T-helper 2 cell treated with Interferon-gamma antibody and Interleukin-4, amounts not matched to agents 100 ng/mL and 5 ng/mL, for 36 hours (primary cell): ENCODE measurements around the gene FUOM. TPM values are rescaled to one million over a fixed set of nuclear protein-coding genes. Genes with fewer than 3 reads are reported as not detected.
"Not testable (repeated sequence)": the region's sequence is repeated elsewhere in the genome, so short reads cannot be mapped to it uniquely, and the experiment has no call there.

ENCODE experiments used
- intact Hi-C: fragments of 100-400 bp; cut with micrococcal nuclease; formaldehyde crosslinking; loops from one replicate; pipeline ENCODE4 v1.15.1; 2023
- total RNA-seq: library from RNA; stranded (reverse); gene quantifications from 2 replicates; pipeline ENCODE4 v1.2.3, GENCODE V29; 2022

Gene FUOM
- total RNA-seq, 1 donor from 2014 or later, result 16.7 TPM

DNA sequence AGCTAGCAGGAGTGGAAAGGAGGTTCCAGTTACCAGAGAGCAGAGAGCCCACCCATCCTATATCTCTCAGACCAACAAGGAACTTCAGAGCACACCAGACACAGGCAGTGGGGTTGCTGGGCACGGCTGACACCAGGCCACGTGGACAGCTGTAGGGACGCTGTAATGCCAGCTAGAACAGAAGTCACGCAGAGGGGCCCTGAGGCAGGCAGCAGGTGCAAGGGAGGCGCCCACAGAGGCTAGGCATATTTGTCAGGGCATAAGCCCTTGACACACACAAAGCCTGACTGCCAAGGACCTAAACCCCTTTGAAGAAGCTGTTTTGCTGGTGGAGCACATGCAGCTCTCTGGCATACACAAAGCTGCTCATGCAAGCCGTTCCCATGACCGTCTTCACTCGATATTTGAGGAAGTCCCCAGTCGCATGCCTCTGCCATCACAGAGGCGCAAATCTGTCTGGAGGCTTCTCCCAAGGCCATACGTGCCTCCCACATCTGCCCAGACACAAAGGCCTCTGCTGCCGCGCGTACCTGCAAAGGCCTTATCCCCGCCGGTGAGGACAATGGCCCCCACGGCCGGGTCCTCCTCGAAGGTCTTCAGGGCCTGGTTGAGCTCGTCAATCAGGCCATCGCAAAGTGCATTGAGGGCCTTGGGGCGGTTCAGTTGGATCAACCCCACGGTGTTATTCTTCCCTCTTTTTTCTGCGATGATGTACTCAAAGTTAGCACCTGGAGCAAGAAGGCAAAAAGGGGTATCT lies 12.4 kb upstream of the FUOM start:
- intact Hi-C loops, result no loop called here

DNA sequence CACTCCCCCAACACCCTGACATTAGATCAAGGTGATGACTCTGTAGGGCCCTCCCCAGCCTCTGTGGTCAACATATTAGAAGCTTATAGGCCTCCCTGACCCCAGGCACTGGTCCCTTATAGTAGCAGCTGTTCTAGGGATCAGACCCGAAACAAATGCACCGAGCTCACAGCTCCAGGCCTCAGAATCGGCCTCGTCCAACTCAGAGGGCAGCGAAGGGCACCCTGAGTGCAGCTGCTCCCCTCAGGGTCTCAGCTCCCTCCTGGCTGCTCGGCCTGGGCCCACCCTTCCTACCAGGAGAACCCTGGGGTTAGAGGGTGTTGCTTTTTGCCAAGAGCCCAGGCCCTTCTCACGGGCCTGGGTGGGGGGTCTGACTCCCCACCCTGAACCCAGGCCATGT lies 10.3 kb upstream of the FUOM start:
- intact Hi-C loops, result no loop called here

- intact Hi-C loops, result not testable (repeated sequence)
Observed at GRCh38 chr10:133367461-133367860, 9.6 kb upstream of the FUOM start.

GRCh38 chr10:133366751-133367150 lies 8.9 kb upstream of the FUOM start:
- intact Hi-C loops, result no loop called here

GRCh38 chr10:133366130-133366478 lies 8.3 kb upstream of the FUOM start:
- intact Hi-C loops, result no loop called here

DNA sequence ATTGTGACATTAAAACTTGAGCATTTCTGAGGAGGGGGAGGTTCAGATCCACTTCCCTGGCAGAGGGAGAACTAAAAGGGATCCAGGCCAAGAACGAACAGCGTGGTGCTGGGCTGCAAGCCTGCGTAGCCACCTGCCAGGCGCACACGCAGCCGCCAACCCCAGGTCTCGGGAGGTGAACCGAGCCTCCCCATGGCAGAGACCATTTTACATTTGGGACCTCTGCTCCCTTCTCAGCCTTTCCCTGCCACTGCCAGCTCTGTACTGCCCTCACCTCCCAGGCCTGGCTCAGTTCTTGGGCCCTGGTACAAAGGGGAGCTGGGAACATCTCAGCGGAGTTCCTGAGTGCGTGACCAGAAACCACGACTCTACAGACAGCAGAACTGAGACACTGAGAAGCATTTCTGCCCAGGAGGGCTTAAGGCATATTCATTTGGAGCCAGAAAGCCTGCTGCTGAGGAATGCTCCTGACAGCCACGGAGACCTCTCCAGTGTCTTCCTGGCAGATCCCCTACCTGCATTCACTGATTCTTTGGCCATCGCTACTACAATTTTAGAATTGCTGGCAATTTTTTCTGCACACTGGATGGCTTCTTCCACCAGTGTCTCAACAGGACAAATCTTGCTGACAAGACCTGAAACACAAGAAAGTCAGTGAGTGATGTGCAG lies 7.8 kb upstream of the FUOM start:
- intact Hi-C loops, result no loop called here

DNA sequence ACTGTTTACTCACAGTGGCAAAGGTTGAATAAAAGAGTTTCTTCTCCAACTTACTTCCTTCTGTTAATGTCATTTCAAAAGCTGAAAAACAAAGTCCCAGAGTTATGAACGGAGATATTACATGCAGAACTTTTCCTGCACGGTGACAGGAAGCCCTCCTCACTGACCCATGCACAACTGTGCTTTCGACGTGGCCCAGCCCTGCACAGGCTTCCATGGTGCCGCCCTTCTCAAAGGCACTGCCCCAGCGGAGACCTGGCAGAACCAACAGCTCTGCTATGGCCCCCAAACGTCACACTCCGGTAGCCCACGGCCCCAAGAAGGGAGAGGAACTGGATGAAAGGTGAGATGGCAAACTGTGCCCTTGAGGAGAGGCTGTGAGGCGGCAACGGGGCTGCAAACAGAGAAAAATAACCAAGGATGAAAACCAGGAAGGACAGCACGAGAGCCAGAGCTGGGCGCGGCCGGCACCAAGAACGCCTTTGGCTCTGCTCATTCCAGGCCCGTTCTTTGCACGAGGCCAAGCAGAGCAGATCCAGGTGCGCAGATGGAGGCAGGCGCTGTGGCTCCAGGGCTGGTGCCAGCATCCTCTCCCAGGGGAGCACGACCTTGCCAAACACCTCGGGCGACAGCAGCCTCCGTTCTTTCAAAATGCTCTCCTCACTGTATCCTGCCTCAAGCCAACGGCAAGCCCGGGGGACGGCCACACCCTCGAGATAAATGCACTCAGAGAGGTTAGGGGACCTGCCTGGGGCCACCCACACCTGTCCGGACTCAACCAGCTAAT lies 7.0 kb upstream of the FUOM start:
- intact Hi-C loops, result no loop called here

DNA sequence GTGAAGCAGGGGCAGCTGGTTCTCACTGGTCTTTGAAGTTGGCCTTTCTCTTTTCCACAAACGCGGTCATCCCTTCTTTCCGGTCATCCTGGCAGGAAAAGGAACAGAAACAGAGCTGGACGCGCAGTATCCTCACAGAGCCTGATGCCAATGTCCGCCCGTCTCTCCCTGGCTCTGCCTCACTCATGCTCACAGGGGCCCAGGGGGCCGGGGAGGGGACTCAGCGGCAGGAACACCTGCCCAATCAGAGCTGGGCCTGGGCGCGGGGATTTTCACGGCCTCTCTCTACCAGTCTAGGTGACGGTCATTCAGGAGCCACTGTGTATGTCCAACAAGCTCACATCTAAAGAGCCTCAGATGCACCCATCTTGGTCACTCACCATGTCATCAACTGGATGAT lies 5.0 kb upstream of the FUOM start:
- intact Hi-C loops, result no loop called here

GRCh38 chr10:133361773-133362441 lies 4.1 kb upstream of the FUOM start:
- intact Hi-C loops, result no loop called here

- intact Hi-C loops, result no loop called here
Observed at GRCh38 chr10:133361227-133361626, 3.4 kb upstream of the FUOM start.

DNA sequence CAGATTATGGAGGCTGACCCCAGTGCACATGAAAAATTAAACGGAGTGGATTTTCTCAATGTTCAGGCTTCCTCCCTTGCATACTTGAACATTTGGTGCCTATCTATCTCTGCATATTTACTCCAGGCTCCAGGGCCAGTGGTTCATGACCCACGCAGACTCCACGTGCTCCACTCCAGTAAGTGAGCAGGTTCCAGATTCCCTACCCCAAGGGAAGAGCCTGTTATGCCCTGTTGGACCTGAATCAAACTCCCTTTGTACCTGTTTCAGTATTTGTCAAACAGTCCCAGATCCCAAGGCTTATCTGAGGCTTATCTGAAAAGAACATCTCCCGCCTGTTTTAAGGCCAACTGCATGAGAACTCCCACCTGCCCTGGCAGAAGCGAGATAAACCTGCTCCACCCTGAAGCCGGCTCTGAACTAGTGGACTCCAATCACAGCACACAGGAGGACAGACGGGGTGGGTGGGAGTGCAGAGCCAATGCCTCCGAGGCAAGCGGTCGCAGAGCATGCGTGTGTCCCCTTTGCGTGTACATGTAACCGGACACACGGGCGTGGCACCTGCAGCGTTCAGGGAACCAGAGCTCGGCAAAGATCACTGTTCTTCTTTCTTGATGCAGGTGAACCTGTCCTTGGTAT lies 2.3 kb upstream of the FUOM start:
- intact Hi-C loops, result loop anchor here (1.0 kb wide), 1 partner anchor 13 kb away; the partner anchor contains the start of gene ECHS1

DNA sequence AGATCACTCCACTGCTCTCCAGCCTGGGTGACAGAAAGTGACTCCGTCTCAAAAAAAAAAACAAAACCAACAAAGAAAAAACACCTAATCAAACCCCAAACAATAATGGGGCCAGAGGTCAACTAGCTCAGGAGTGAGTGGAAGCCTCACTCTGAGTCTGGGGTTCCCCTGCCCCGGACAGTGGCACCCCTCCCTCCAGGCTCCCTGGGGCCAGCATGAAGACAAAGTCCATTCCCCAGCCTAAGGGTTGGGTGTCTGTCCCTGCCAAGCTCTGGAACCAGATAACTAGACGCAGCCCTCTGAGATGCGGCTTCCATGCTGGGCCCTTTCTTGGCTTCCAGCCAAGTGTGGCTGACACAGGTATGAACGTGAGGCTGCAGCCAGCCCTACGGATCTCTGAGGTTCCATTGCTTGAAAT lies 1.7 kb upstream of the FUOM start:
- intact Hi-C loops, result no loop called here

DNA sequence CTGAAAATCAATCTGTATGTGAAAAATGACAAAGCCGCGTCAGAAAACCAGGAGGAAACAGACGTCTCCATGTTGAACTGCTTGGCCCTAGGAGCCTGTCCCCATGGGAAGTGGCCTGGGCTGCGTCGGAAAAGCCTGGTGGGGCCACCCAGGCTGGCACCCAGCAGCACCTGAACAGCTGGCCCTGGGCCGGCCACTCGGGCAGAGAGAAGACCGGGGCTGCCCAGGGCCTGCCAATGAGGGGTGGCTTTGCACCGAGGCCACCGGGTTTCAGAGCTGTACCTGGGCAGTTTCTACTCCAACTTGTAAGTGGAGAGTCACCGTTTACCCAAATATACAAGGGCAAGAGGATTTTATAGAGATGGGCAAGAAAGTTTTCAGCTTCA lies 1.1 kb upstream of the FUOM start:
- intact Hi-C loops, result loop anchor here (1.0 kb wide), 2 partner anchors 35 to 50 kb away; partner anchors contain the start of gene MTG1

GRCh38 chr10:133358162-133358924 lies 524 bp upstream of the FUOM start:
- intact Hi-C loops, result loop anchor here (1.0 kb wide), 2 partner anchors 36 to 49 kb away; partner anchors contain the start of gene MTG1

GRCh38 chr10:133356549-133357284 lies 1.1 kb downstream of the FUOM start:
- intact Hi-C loops, result loop anchor here (1.0 kb wide), 1 partner anchor 22 kb away; no protein-coding TSS in a partner anchor

DNA sequence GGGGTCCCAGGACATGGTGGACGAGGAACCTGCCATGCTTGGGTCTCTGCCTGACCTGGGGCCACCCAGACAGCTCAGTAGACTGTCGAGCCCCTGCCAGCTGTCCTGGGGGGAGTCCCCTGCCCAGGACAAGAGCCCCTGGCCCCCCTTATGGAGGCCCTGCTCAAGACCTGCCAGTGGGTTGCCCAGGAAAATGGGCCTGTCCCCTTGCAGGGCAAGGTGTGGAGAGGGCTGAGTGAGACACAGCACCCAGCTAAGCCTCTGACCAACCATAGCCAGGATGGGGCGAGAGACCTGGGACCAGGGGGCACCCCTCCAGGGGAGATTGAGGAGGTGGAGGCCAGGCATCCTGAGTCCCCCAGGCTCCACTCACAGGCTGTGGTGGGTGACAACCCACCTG lies 1.8 kb downstream of the FUOM start:
- intact Hi-C loops, result no loop called here

GRCh38 chr10:133355266-133355665 lies 2.6 kb downstream of the FUOM start:
- intact Hi-C loops, result no loop called here

DNA sequence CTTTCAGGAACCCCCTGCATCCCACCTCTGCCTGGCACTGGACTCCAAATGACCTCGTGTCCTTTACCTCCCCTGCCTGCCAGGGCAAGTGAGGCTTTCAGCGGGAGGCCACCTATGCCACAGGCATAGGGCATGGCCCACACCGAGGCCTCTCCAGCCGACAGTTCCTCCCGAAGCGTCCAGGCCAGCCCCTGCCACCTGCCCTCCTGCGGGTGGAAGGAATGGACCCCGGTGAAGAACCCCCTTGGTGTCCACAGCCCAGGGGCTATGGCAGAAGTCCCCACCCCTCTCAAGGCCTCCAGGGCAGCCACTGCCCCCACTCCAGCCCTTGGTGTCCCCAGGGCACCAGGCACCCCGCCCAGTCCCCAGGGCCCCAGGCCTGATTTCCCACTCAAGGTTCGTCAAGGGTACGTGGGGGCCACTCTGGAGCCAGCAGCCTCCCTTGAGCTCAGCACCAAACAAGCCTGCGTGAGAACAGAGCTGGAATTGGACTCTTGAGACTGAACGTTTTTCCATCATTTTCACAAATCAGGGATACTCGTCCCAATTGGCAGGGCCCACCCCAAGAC lies 3.1 kb downstream of the FUOM start:
- intact Hi-C loops, result no loop called here

DNA sequence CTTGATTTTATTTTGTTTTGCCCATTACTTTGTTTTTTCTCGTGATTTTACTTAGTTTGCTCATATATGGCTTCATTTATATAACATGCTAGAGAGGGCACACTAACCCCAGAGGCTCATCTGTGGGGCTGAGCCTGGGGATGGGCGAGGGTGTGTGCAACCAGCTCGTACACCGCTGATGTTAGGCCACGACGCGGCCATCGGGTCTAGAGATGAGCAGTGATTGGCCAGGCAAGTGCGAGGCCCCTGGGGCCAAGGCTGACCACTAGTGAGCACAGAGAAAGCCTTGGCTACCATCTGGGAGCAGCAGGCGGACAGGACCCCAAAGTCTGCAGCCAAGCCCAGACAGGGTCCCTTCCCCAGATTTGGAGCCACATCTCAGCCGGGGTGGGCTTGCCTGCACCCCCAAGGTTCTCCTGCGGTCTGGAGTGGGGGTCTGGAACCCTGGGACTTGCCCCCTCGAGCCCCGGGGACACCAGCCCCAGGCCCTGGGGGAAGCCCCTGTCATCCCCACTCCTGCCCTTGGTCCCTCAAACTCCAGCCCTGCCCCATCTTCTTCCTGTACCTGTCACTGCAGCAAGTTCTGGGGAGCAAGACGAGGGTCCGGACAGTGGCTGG lies 3.7 kb downstream of the FUOM start:
- intact Hi-C loops, result no loop called here
